Gastrocnemius medialis (tissue), 4 donors: ENCODE data around the gene GRHPR. TPM values are rescaled to one million over a fixed set of nuclear protein-coding genes. Genes with fewer than 3 reads are reported as not detected.

ENCODE experiments used
- ATAC-seq, 2 donors: fragments of 150-250 bp; one replicate each; pipeline ENCODE4 v1.9.1; 2016
- DNase-seq, 2 donors: peaks; one replicate each; pipeline ENCODE4 v3.0.0-alpha.2; 2019
- H3K27ac ChIP-seq, 4 donors: fragments of 200-600 bp; sonication (generic); 1 replicate in 1 of 4; 2 replicates in 3 of 4; pipeline ENCODE4 v1.5.1; 2016 to 2018; ENCODE audit warnings: mild to moderate bottlenecking in 2 of 4, moderate library complexity in 1 of 4
- H3K27me3 ChIP-seq, 3 donors: fragments of 200-600 bp; sonication (generic) in 2 of 3; 1 replicate in 1 of 3; 2 replicates in 2 of 3; pipeline versions ENCODE4 v1.5.1 to v1.6.0; 2016 to 2019; ENCODE audit warnings: mild to moderate bottlenecking in 1 of 3, moderate library complexity in 1 of 3
- H3K36me3 ChIP-seq, 2 donors: fragments of 200-600 bp; sonication (generic) in 1 of 2; one replicate each; pipeline ENCODE4 v1.5.1; 2017 to 2018
- H3K4me1 ChIP-seq, 2 donors: fragments of 200-600 bp; sonication (generic) in 1 of 2; one replicate each; pipeline ENCODE4 v1.5.1; 2016 to 2017; ENCODE audit warnings: mild to moderate bottlenecking in 2 of 2
- H3K4me3 ChIP-seq, 4 donors: fragments of 200-600 bp; sonication (generic) in 3 of 4; 1 replicate in 1 of 4; 2 replicates in 3 of 4; pipeline ENCODE4 v1.5.1; 2016 to 2019; ENCODE audit warnings: mild to moderate bottlenecking in 2 of 4
- H3K9me3 ChIP-seq, 3 donors: fragments of 200-600 bp; sonication (generic) in 2 of 3; 1 replicate in 1 of 3; 2 replicates in 2 of 3; pipeline ENCODE4 v1.5.1; 2016 to 2019
- POLR2A ChIP-seq, 2 donors: fragments of 450-650 bp; IDR thresholded peaks; one replicate each; pipeline ENCODE4 v1.6.1; 2017; ENCODE audit warnings: antibody characterized with exemption in 2 of 2, mild to moderate bottlenecking in 2 of 2, moderate library complexity in 2 of 2
- in situ Hi-C, 4 donors: fragments of 200-750 bp; cut with MboI; loops; one replicate each; pipeline versions ENCODE4 v1.15.0 to v1.8.0; 2017; ENCODE audit warnings: low sequenced_read_pairs in 4 of 4
- intact Hi-C: fragments of 100-400 bp; cut with DNase I; formaldehyde crosslinking; loops from one replicate; pipeline ENCODE4 v1.15.1; 2023; ENCODE audit warnings: low total_unique reads
- total RNA-seq, 4 donors: library from RNA; depleted of rRNA; stranded (reverse); fragments of >200 nt; gene quantifications; one replicate each; pipeline versions ENCODE4 v1.1.0 to v1.2.3, GENCODE V29; 2016
- TF ChIP-seq, protein P1 (sequence below), 5 experiments: fragments of 450-650 bp in 3 of 5; fragments of 200-600 bp in 2 of 5; sonication (generic) in 2 of 5; IDR thresholded peaks in 4 of 5; conservative IDR thresholded peaks in 1 of 5; 1 replicate in 4 of 5; 2 replicates in 1 of 5; pipeline ENCODE4 v1.5.1; 2016 to 2019; ENCODE audit warnings: antibody characterized with exemption in 5 of 5, mild to moderate bottlenecking in 3 of 5, moderate library complexity in 3 of 5

GRHPR gene
- total RNA-seq, 4 donors from 2014 or later: 119 to 138 (median 128) TPM

DNA sequence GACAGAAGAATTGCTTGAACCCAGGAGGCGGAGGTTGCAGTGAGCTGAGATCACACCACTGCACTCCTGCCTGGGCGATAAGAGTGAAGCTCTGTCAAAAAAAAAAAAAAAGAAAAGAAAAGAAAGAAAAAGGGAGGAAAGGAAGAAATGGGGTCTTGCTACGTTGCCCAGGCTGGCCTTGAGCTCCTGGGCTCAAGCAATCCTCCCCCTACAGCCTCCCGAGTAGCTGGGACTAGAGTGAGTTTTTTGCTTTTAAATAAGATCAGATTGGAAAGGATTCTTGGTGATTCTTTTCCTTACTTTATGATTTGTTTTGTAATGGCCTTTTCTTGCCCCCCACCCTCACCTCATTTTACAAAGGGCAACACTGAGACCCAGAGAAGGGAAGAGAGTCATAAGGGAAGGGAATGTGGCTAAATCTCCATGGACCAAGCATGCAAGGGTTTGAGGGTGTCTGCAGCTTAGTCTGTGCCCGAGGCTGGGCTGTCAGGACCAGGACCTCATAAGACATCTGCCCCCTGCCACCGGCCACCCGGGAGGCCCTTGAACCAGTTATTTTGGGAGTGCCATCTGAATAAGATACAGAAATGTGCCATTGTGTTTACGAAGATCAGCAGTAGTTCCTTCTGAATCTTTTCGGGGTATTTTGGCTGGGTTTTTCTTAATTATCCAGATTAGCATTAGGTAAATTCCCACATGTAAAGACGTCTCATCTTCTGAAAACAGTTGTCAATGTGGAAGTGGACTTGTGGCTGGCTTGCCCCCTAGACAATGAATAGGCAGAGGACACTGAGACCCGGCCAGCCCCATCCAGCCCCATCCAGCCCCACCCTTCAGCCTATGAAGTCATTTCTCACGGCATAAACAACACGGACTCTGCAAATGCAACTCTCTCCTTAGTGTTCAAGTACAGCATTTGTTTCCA, 44.5 kb upstream of the GRHPR start:
- ATAC-seq: no peak
- no peak overlapping the region for H3K27ac ChIP-seq
- no peak for TF ChIP-seq POLR2A (IDR thresholded peaks at IDR 0.05)
- TF ChIP-seq, protein P1, sequence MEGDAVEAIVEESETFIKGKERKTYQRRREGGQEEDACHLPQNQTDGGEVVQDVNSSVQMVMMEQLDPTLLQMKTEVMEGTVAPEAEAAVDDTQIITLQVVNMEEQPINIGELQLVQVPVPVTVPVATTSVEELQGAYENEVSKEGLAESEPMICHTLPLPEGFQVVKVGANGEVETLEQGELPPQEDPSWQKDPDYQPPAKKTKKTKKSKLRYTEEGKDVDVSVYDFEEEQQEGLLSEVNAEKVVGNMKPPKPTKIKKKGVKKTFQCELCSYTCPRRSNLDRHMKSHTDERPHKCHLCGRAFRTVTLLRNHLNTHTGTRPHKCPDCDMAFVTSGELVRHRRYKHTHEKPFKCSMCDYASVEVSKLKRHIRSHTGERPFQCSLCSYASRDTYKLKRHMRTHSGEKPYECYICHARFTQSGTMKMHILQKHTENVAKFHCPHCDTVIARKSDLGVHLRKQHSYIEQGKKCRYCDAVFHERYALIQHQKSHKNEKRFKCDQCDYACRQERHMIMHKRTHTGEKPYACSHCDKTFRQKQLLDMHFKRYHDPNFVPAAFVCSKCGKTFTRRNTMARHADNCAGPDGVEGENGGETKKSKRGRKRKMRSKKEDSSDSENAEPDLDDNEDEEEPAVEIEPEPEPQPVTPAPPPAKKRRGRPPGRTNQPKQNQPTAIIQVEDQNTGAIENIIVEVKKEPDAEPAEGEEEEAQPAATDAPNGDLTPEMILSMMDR (IDR thresholded peaks at IDR 0.05 in 4 of 5, conservative IDR thresholded peaks at IDR 0.05 in 1 of 5): no peak
- in situ Hi-C loops (no loop called here), intact Hi-C loops (no loop called here)
- H3K4me1 ChIP-seq: no peaks in the 10 kb centered on the region
- H3K27me3 ChIP-seq: no peaks in the 10 kb centered on the region
- no peaks in the 10 kb centered on the region for H3K36me3 ChIP-seq
- no peaks in the 10 kb centered on the region for H3K9me3 ChIP-seq
- no peak for DNase-seq
- no peak overlapping the region for H3K4me3 ChIP-seq

DNA sequence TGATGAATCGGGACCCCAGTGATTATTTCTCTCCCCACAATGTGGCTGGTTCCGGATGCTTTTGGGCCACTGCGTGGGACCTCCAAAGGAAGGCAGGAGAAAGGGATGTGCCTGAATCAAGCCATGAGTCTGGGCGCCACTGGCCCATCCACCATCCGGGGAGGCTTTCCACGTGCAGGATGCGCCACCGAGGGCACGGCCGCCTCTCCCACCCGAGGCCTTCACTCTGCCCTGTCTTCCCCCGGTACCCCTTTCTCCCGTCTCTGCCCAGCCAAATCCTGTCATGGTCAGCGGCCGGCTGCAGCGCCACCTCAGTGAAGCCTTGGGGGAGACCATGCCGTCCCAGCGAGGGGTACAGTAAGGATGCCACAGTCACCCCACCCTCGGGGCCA, 43.9 kb upstream of the GRHPR start:
- no peak for TF ChIP-seq POLR2A (IDR thresholded peaks at IDR 0.05)
- TF ChIP-seq, protein P1 (IDR thresholded peaks at IDR 0.05 in 4 of 5, conservative IDR thresholded peaks at IDR 0.05 in 1 of 5): no peak
- Histone ChIP-seq H3K4me3 (no peak overlapping the region), H3K36me3 (no peaks in the 10 kb centered on the region), H3K9me3 (no peaks in the 10 kb centered on the region), H3K27me3 (no peaks in the 10 kb centered on the region), H3K27ac (no peak overlapping the region), H3K4me1 (no peaks in the 10 kb centered on the region)
- in situ Hi-C loops (no loop called here), intact Hi-C loops (no loop called here)
- DNase-seq: no peak
- no peak for ATAC-seq

DNA sequence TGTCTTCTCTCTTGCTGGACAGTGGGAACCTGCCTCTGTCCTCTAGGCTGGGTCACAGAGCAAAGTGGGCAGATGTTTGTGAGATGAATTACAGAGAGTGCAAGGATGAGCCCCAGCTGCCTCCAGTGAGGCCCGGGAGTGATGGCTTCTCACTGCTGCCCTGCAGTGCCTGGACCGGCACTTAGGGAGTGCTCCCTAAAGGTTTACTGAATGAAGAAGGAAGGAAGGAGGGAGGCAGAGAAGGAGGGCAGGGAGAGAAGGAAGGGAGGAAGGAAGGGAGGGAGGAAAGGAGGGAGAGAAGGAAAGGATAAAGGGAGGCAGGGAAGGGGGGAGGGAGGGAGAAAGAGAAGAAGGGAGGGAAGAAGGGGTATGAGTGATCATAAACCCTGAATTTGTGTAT, 42.7 kb upstream of the GRHPR start:
- TF ChIP-seq, protein P1 (IDR thresholded peaks at IDR 0.05 in 4 of 5, conservative IDR thresholded peaks at IDR 0.05 in 1 of 5): no peak
- TF ChIP-seq POLR2A (IDR thresholded peaks at IDR 0.05): no peak
- DNase-seq (no peak), ATAC-seq (no peak)
- Histone ChIP-seq H3K36me3 (no peaks in the 10 kb centered on the region), H3K27me3 (no peaks in the 10 kb centered on the region), H3K4me3 (no peak overlapping the region), H3K9me3 (no peaks in the 10 kb centered on the region), H3K27ac (no peak overlapping the region), H3K4me1 (no peaks in the 10 kb centered on the region)
- intact Hi-C loops (no loop called here), in situ Hi-C loops (no loop called here)

DNA sequence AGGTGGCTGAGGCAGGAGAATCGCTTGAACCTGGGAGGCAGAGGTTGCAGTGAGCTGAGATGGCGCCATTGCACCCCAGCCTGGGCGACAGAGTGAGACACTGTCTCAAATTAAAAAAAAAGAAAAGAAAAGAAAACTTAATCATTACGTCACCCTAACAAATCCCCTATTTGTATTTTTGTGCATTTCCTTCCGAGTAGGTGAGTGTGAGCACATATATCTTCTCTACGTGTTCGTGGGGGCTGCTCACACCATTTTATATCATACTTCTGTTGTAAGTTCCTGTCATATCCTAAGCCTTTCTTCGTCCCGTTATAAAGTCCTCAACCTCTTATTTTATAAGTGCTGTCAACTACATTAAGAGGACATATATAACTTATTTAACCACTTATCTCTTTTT, 41.9 kb upstream of the GRHPR start:
- Histone ChIP-seq H3K4me3 (no peak overlapping the region), H3K9me3 (no peaks in the 10 kb centered on the region), H3K4me1 (no peaks in the 10 kb centered on the region), H3K36me3 (no peaks in the 10 kb centered on the region), H3K27ac (no peak overlapping the region), H3K27me3 (no peaks in the 10 kb centered on the region)
- in situ Hi-C loops (no loop called here), intact Hi-C loops (no loop called here)
- no peak for DNase-seq
- no peak for TF ChIP-seq POLR2A (IDR thresholded peaks at IDR 0.05)
- TF ChIP-seq, protein P1 (IDR thresholded peaks at IDR 0.05 in 4 of 5, conservative IDR thresholded peaks at IDR 0.05 in 1 of 5): no peak
- no peak for ATAC-seq
